HG02884 (cell line): ENCODE data around the gene CCR5.

Experiments
- ATAC-seq: cut with Tn5 transposase; IDR thresholded peaks from one replicate; pipeline ENCODE4 v1.9.1; 2021; ENCODE audit warnings: mild to moderate bottlenecking, moderate library complexity; ENCODE audit not compliant: unreplicated experiment

Gene CCR5

GRCh38 chr3:46406443-46406787, 35.7 kb downstream of the CCR5 start:
- ATAC-seq = no peak

- no peak for ATAC-seq
These were observed 36.3 kb downstream of the CCR5 start, which contains the start of the genes CCR5AS and CCRL2 for GRCh38 chr3:46406788-46407611. Gene CCR5AS, minus strand, starts transcription at chr3:46407066. Gene CCRL2, plus strand, starts transcription at chr3:46407259. Its CDS starts 821 bp downstream, at chr3:46408080.

GRCh38 chr3:46407970-46408369, 37.2 kb downstream of the CCR5 start:
- no peak for ATAC-seq

DNA sequence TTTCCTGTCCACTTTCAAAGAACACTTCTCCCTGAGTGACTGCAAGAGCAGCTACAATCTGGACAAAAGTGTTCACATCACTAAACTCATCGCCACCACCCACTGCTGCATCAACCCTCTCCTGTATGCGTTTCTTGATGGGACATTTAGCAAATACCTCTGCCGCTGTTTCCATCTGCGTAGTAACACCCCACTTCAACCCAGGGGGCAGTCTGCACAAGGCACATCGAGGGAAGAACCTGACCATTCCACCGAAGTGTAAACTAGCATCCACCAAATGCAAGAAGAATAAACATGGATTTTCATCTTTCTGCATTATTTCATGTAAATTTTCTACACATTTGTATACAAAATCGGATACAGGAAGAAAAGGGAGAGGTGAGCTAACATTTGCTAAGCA, 38.1 kb downstream of the CCR5 start:
- no peak for ATAC-seq

DNA sequence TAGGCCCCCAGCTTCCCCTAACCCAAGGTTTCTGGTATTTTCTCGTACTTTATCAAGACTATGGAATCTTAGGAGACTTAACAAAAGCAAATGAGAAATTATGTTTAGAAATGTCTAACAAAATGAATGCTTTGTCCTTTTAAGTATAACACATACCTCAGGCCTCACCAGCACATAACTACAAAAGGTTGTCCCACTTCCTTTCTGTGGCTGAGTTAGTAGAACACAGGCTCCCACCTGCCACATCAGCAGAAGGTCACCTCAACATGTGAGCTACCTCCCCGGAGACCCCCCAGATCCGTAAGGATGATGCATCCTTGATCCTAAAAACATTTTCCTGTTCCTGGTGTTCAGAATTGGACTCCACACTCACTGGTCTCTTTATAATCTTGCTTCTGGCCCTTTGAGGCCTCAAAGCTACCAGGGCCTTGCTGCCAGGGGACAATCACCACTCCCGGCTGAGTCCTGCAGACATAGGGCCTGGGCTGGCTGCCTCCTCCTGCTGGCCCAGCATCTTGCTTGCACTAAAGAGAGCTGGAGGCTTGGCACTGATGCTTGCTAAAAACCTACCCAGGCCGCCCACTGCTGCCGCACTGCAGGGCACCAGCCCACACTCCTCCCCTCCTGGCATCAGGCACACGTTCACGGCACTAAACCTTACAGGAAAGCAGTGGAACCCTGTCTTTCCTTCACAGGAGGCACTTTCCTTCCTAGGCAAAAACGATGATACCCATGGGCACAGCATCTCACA, 39.2 kb downstream of the CCR5 start:
- ATAC-seq = no peak

DNA sequence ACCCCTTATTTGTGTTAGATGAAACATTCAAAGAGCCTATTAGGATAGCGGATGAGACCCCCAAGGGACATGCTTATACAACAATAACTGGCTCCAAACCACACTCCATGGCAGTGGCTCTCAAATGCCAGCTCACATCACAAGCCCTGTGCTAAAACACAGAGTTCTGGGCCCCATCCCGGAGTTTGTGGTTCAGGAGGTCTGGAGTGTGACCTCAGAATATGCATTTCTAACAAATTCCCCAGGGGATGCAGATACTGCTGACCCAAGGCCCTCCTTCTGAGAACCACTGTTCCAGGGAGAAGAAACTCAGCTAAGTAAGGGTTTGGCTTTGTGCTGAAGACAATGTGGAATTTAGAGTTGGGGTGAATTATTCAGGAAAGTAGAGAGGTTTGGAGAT, 39.9 kb downstream of the CCR5 start:
- ATAC-seq = no peak

GRCh38 chr3:46411271-46411670, 40.5 kb downstream of the CCR5 start:
- no peak for ATAC-seq

DNA sequence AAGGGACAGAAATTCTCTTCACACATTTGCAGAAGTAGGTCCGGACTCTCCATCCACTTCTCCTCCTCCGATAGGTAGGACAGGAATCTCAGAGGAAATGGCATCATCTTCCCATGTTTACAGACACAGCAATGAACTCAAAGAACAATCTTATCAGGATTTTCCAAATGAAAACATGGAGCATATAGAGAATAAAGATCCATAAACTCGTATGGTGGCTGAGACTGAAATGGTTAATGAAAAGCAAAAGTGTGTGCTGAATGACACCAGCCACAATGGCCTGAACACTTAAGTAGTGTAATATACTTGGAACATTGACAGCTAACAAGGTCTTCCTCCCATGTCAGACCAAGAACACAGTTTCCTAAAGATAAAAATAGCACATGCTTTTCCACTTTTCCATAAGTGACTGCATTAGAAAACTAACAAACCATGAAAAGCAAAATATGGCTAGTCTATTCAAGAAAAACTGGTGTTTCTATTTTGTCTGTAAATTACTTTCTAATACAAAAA, 42.1 kb downstream of the CCR5 start:
- ATAC-seq = no peak

DNA sequence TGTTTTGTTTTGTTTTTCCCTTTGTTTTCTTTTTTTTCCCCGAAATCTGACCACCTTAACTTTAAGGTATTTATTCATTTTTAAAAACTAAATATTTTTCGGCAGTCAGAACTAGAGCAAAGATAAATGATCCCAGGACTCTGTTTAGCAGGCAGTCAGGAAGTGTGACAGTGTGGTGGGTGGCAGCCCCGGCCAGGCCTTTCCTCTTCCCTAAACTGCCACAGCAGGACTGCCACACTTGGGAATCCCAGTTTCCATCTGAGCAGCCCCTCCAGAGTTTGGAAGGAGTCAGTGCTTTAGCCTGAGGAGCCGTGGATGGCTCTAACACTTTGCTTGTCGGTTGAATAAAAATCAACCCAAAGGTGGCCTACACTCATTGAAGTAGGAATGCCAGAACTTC, 43.2 kb downstream of the CCR5 start:
- no peak for ATAC-seq

DNA sequence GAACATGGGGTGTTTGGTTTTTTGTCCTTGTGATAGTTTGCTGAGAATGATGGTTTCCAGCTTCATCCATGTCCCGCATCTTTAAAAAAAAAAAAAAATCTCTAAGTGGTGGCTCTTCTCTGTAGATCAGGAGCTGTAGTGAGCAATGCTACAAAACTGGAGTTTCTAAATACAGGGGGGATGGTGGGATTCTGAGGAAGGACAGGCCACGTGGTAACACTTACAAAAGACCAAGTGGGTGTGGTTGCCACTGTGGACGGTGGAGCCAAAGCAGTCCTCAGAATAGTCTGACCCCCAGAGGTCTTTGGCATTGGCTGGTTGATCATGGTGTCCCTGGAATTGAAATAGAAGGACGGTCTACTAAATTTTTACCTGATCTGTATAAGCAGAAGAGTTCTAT, 44.0 kb downstream of the CCR5 start:
- no peak for ATAC-seq

DNA sequence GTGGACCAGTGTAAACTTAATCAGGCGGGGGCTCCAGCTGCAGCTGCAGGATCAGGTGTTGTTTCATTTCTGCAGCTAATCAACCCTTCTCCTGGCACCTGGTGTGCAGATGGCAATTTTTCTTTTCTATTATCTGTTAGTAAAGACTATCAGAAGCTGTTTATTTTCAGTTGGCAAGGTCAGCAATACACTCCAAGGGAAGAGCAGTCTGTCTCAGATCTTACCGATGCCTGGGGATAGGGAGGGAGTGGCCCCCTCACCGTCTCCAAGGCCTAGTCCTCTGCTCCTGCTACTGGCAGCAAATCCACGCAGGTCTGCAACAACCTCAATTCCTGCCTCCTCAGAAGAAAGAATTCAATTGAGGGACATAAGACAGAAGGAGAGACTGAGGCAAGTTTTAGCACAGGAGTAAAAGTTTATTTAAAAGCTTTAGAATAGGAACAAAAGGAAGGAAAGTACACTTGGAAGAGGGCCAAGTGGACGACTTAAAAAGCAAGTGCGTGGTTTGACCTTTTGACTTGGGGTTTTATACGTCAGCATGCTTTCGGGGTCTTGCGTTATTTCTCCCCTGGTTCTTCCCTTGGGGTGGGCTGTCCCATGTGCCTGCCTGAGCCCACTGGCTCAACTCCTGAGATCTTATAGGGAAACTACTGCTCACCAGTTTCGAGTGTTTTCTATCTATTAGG, 45.5 kb downstream of the CCR5 start:
- ATAC-seq = no peak

- ATAC-seq = no peak
These were observed 46.2 kb downstream of the CCR5 start for GRCh38 chr3:46416811-46417510.

DNA sequence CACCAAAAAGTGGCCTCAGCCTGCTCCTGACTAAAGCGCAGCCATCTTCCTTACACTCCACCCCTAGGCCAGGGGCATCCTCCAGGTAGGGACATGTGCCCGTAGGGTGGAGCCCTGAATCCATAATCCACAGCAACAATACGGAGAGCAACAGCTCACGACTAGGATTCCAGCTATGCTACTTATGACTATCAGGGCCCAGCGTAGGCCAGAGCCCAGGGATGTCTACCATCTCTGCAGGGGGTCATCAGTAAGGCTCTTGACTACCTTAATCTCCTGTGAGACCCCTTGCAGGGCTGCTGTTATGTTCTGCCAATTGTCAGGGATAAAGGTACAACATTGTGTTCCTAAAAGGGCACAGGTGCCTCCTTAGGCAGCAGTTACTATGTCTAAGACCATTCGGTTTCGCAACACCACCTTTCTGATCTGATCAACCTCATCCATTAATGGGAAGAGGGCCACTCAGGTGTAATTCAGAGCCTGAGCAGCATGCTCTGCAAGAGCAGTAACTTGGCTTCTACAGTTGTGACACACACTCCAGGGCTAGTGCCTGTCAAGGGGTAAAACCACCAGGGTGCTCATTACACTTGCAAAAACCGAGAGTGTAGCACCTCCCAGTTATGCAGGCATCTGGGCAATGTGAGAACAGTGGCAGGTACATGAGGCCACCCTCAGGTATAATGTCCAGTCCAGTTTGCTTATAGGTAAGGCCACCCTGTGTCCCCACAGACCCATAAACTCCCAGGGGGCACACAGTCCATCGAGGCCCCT, 47.3 kb downstream of the CCR5 start:
- ATAC-seq = no peak

DNA sequence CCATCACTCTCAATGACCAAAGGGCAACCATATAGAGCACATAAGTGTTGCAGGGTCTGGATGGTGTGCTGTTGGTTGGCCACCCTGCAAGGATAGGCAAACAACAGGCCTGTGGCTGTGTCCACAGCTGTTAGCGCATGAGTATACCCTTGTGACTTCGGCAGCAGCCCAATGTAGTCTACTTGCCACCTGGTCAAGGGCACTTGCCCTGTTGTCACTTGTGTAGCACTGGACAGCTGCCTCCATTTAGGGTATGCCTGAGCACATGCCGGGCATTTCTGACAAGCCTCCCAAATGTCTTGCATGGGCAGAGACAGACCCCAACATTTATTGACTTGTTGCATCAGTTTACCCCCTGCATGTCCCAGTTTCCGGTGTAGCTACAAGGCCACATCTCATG, 49.1 kb downstream of the CCR5 start:
- ATAC-seq = no peak

GRCh38 chr3:46420931-46421330, 50.2 kb downstream of the CCR5 start:
- no peak for ATAC-seq

GRCh38 chr3:46422617-46423016, 51.9 kb downstream of the CCR5 start:
- ATAC-seq = no peak

GRCh38 chr3:46423588-46423987, 52.8 kb downstream of the CCR5 start:
- no peak for ATAC-seq
